Thoracic aorta (tissue), 2 donors: ENCODE measurements around the gene TCTA. TPM values are rescaled to one million over a fixed set of nuclear protein-coding genes. Genes with fewer than 3 reads are reported as not detected.
"Not testable (repeated sequence)": the region's sequence is repeated elsewhere in the genome, so short reads cannot be mapped to it uniquely, and the experiment has no call there.

Experiments
- ATAC-seq: fragments of 150-250 bp; one replicate; pipeline ENCODE4 v1.8.0; 2017; ENCODE audit warnings: low read depth; ENCODE audit not compliant: insufficient number of reproducible peaks, low FRiP score
- DNase-seq: peaks from one replicate; pipeline ENCODE4 v3.0.0-alpha.2; 2020; ENCODE audit warnings: low spot score
- H3K27ac ChIP-seq, 2 donors: fragments of 200-600 bp; sonication (generic); 1 replicate in 1 of 2; 2 replicates in 1 of 2; pipeline ENCODE4 v1.5.1; 2016; ENCODE audit warnings: mild to moderate bottlenecking in 2 of 2, moderate library complexity in 2 of 2
- H3K27me3 ChIP-seq: fragments of 200-600 bp; sonication (generic); replicated peaks from 2 replicates; pipeline ENCODE4 v1.6.0; 2016; ENCODE audit warnings: mild to moderate bottlenecking; ENCODE audit not compliant: insufficient read depth
- H3K36me3 ChIP-seq: fragments of 200-600 bp; sonication (generic); one replicate; pipeline ENCODE4 v1.5.1; 2016
- H3K4me1 ChIP-seq, 2 donors: fragments of 200-600 bp; sonication (generic); 1 replicate in 1 of 2; 2 replicates in 1 of 2; pipeline versions ENCODE4 v1.5.1 to v1.6.0; 2016; ENCODE audit warnings: low read depth in 2 of 2, mild to moderate bottlenecking in 1 of 2; ENCODE audit not compliant: control insufficient read depth in 1 of 2
- H3K4me3 ChIP-seq: fragments of 200-600 bp; sonication (generic); 2 replicates; pipeline ENCODE4 v1.5.1; 2016; ENCODE audit warnings: mild to moderate bottlenecking
- H3K9me3 ChIP-seq: fragments of 200-600 bp; sonication (generic); 2 replicates; pipeline ENCODE4 v1.5.1; 2016
- total RNA-seq, 2 donors: library from RNA; depleted of rRNA; stranded (reverse); fragments of >200 nt; gene quantifications; one replicate each; pipeline versions ENCODE4 v1.1.0 to v1.2.3, GENCODE V29; 2016
- TF ChIP-seq, protein P1 (sequence below): fragments of 200-600 bp; sonication (generic); IDR thresholded peaks from one replicate; pipeline ENCODE4 v1.5.1; 2019; ENCODE audit warnings: antibody characterized with exemption

TCTA gene
- total RNA-seq, 2 donors from 2014 or later: 25.7 to 32.4 TPM

- Histone ChIP-seq H3K27ac (no peak overlapping the region), H3K27me3 (no peaks in the 10 kb centered on the region), H3K4me1 (peaks cover 48 to 74% of the 10 kb centered on the region in 2 donors), H3K4me3 (no peak overlapping the region), H3K9me3 (no peaks in the 10 kb centered on the region), H3K36me3 (no peaks in the 10 kb centered on the region)
- DNase-seq: no peak
- TF ChIP-seq, protein P1, sequence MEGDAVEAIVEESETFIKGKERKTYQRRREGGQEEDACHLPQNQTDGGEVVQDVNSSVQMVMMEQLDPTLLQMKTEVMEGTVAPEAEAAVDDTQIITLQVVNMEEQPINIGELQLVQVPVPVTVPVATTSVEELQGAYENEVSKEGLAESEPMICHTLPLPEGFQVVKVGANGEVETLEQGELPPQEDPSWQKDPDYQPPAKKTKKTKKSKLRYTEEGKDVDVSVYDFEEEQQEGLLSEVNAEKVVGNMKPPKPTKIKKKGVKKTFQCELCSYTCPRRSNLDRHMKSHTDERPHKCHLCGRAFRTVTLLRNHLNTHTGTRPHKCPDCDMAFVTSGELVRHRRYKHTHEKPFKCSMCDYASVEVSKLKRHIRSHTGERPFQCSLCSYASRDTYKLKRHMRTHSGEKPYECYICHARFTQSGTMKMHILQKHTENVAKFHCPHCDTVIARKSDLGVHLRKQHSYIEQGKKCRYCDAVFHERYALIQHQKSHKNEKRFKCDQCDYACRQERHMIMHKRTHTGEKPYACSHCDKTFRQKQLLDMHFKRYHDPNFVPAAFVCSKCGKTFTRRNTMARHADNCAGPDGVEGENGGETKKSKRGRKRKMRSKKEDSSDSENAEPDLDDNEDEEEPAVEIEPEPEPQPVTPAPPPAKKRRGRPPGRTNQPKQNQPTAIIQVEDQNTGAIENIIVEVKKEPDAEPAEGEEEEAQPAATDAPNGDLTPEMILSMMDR: no peak
- ATAC-seq: no peak
Observed at GRCh38 chr3:49403891-49404290, 8.3 kb upstream of the TCTA start.

DNA sequence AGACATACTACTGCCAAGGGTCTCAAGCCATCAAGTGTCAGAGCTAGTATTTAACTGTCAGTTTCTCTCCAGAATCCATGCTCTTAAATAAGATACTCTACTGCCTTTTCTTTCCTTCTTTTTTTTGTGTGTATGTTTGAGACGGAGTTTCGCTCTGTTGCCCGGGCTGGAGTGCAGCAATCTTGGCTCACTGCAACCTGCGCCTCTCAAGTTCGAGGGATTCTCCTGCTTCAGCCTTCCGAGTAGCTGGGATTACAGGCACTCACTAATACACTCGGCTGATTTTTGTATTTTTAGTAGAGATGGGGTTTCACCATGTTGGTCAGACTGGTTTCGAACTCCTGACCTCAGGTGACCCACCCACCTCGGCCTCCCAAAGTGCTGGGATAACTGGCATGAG is 6.7 kb upstream of the TCTA start:
- DNase-seq, H3K9me3 ChIP-seq, H3K36me3 ChIP-seq, ATAC-seq, H3K27me3 ChIP-seq, H3K4me3 ChIP-seq: not testable (repeated sequence)
- peaks cover 61 to 76% of the 10 kb centered on the region in 2 donors for H3K4me1 ChIP-seq
- H3K27ac ChIP-seq: peak overlapping the region; percentile 41 to 50

DNA sequence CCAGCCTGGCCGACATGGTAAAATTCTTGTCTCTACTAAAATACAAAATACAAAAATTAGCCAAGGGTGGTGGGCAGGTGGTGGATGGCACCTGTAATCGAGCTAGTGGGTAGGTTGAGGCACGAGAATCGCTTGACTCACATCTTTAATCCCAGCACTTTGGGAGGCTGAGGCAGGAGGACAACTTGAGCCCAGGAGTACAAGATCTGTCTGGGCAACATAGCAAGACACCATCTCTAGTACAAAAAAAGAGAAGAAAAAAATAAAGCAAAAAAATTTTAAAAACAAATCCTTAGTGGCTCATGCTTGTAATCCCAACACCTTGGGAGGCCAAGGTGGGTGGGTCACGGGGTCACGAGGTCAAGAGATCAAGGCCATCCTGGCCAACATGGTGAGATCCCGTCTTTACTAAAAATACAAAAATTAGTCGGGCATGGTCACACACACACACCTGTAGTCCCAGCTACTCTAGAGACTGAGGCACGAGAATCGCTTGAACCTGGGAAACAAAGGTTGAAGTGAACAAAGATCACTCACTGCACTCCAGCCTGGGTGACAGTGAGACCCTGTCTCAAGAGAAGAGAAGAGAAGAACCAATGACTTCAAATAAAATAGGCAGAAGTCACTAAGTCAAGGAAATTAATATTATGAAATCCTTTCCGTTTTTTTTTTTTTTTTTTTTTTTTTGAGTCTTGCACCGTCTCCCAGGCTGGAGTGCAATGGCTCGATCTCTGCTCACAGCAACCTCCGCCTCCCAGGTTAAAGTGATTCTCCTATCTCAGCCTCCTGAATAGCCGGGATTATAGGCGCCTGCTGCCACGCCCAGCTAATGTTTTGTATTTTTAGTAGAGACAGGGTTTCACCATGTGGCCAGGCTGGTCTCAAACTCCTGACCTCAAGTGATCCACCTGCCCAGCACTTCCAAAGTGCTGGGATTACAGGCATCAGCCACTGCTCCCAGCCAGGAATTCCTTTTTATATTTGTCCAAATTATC is 5.4 kb upstream of the TCTA start:
- ATAC-seq (no peak), DNase-seq (no peak)
- no peaks in the 10 kb centered on the region for H3K9me3 ChIP-seq
- H3K4me1 ChIP-seq: peaks cover 56 to 75% of the 10 kb centered on the region in 2 donors
- H3K36me3 ChIP-seq: no peaks in the 10 kb centered on the region
- no peaks in the 10 kb centered on the region for H3K27me3 ChIP-seq
- H3K27ac ChIP-seq: peak overlapping the region; percentile 8 to 50
- H3K4me3 ChIP-seq: peak overlapping the region; percentile 38
- TF ChIP-seq, protein P1: no peak

- Histone ChIP-seq H3K36me3 (no peaks in the 10 kb centered on the region), H3K4me1 (peaks cover 61 to 68% of the 10 kb centered on the region in 2 donors), H3K9me3 (no peaks in the 10 kb centered on the region), H3K27ac (peak overlapping the region; percentile 33 to 98), H3K27me3 (no peaks in the 10 kb centered on the region), H3K4me3 (peak overlapping the region; percentile 98)
- TF ChIP-seq, protein P1: no peak
- DNase-seq: no peak
- no peak for ATAC-seq
Observed at GRCh38 chr3:49410066-49410845, 2.0 kb upstream of the TCTA start.

DNA sequence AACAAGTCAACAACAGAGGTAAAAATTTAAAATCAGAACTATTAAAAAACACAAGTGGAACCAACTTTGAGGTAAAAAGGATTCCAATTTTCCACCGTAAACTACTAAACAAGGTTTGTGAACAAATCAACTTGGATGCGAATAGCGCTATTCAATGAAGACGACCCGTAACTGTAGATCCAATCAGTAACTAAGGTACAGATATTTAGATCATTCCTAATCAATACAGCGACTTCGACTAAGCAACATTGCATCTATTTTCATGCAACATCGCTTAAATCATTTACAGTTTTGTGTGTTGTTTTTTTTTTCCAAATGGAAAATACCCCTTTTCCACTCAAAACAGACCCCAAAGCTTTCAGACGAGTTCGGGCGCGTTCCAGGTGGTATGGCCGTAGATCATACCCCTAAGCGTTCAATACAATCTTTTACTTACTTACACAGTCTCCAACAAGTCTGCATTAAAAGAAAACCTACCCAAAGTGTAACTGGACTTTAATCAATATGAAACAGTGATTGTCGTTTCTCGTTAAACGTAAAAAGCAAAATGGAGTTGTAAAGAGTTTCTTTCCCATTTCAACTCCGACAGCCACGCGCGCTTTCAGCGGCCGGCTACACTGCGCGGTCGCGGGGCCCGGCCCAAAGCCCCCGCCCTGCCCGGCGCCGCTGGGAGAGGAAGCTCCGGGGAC is 1.2 kb upstream of the TCTA start:
- no peaks in the 10 kb centered on the region for H3K9me3 ChIP-seq
- H3K27ac ChIP-seq: peak overlapping the region; percentile 98
- peak; percentile 12 for ATAC-seq
- H3K4me1 ChIP-seq: peaks cover 57 to 65% of the 10 kb centered on the region in 2 donors
- H3K36me3 ChIP-seq: peaks cover 3% of the 10 kb centered on the region
- TF ChIP-seq, protein P1: no peak
- peak overlapping the region; percentile 98 for H3K4me3 ChIP-seq
- no peak for DNase-seq
- no peaks in the 10 kb centered on the region for H3K27me3 ChIP-seq
